HEK293 (cell line): ENCODE measurements around the gene MRPS27.

Source experiments
- BCL11B ChIP-seq: fragments of 450-650 bp; formaldehyde crosslinking; IDR thresholded peaks from 2 replicates; pipeline ENCODE4 v1.5.1; 2016; ENCODE audit warnings: low read depth, missing biosample characterization, missing genetic modification characterization
- BCL6B ChIP-seq: fragments of 450-650 bp; formaldehyde crosslinking; IDR thresholded peaks from 2 replicates; pipeline ENCODE4 v1.5.1; 2017; ENCODE audit warnings: missing biosample characterization, missing genetic modification characterization
- FEZF1 ChIP-seq: fragments of 450-650 bp; formaldehyde crosslinking; IDR thresholded peaks from 2 replicates; pipeline ENCODE4 v1.5.1; 2016; ENCODE audit warnings: missing biosample characterization, missing genetic modification characterization
- GLI4 ChIP-seq: fragments of 450-650 bp; formaldehyde crosslinking; IDR thresholded peaks from 2 replicates; pipeline ENCODE4 v1.5.1; 2016; ENCODE audit warnings: missing biosample characterization, missing genetic modification characterization
- MZF1 ChIP-seq: fragments of 450-650 bp; formaldehyde crosslinking; IDR thresholded peaks from 2 replicates; pipeline ENCODE4 v1.5.1; 2017; ENCODE audit warnings: missing biosample characterization, missing genetic modification characterization, borderline replicate concordance
- PBX3 ChIP-seq: sonication (generic); formaldehyde crosslinking; IDR thresholded peaks from 2 replicates; pipeline ENCODE4 v1.8.1; 2022; ENCODE audit warnings: mild to moderate bottlenecking, moderate library complexity, missing genetic modification reagents
- SP2 ChIP-seq: fragments of 450-650 bp; formaldehyde crosslinking; IDR thresholded peaks from 2 replicates; pipeline ENCODE4 v1.5.1; 2016; ENCODE audit warnings: missing biosample characterization, missing genetic modification characterization
- TCF7L2 ChIP-seq: IDR thresholded peaks from 2 replicates; pipeline ENCODE4 v1.6.1; 2011; ENCODE audit warnings: low read depth, mild to moderate bottlenecking, inconsistent platforms, low read length, moderate library complexity, borderline replicate concordance
- TRIM28 ChIP-seq: IDR thresholded peaks from 2 replicates; pipeline ENCODE4 v1.6.1; 2011; ENCODE audit warnings: low read length, control low read depth, borderline replicate concordance
- ZBTB7A ChIP-seq: fragments of 450-650 bp; formaldehyde crosslinking; IDR thresholded peaks from 2 replicates; pipeline ENCODE4 v1.5.1; 2016; ENCODE audit warnings: low read depth, missing biosample characterization, missing genetic modification characterization
- ZNF10 ChIP-seq: fragments of 450-650 bp; formaldehyde crosslinking; IDR thresholded peaks from 2 replicates; pipeline ENCODE4 v1.5.1; 2017; ENCODE audit warnings: missing biosample characterization, missing genetic modification characterization
- ZNF140 ChIP-seq: fragments of 450-650 bp; formaldehyde crosslinking; IDR thresholded peaks from 2 replicates; pipeline ENCODE4 v1.5.1; 2016; ENCODE audit warnings: missing biosample characterization, missing genetic modification characterization
- ZNF174 ChIP-seq: fragments of 450-650 bp; formaldehyde crosslinking; IDR thresholded peaks from 2 replicates; pipeline ENCODE4 v1.5.0; 2017; ENCODE audit warnings: missing biosample characterization, mild to moderate bottlenecking, missing genetic modification characterization
- ZNF211 ChIP-seq: fragments of 450-650 bp; formaldehyde crosslinking; IDR thresholded peaks from 2 replicates; pipeline ENCODE4 v1.5.1; 2016; ENCODE audit warnings: low read depth, missing biosample characterization, missing genetic modification characterization
- ZNF24 ChIP-seq: fragments of 450-650 bp; formaldehyde crosslinking; IDR thresholded peaks from 2 replicates; pipeline ENCODE4 v1.5.1; 2016; ENCODE audit warnings: missing biosample characterization, missing genetic modification characterization
- ZNF292 ChIP-seq: fragments of 450-650 bp; formaldehyde crosslinking; IDR thresholded peaks from 2 replicates; pipeline ENCODE4 v1.5.1; 2016; ENCODE audit warnings: low read depth, missing biosample characterization, missing genetic modification characterization, borderline replicate concordance
- ZNF394 ChIP-seq: fragments of 450-650 bp; formaldehyde crosslinking; IDR thresholded peaks from 2 replicates; pipeline ENCODE4 v1.5.1; 2016; ENCODE audit warnings: missing biosample characterization, missing genetic modification characterization, mild to moderate bottlenecking, moderate library complexity, borderline replicate concordance
- ZNF488 ChIP-seq: fragments of 450-650 bp; formaldehyde crosslinking; IDR thresholded peaks from 2 replicates; pipeline ENCODE4 v1.5.1; 2016; ENCODE audit warnings: missing biosample characterization, missing genetic modification characterization
- ZNF529 ChIP-seq: fragments of 450-650 bp; formaldehyde crosslinking; IDR thresholded peaks from 2 replicates; pipeline ENCODE4 v1.5.1; 2017; ENCODE audit warnings: missing genetic modification characterization, missing biosample characterization; ENCODE audit not compliant: insufficient replicate concordance
- ZNF596 ChIP-seq: fragments of 450-650 bp; IDR thresholded peaks from 2 replicates; pipeline ENCODE4 v1.5.0; 2018; ENCODE audit warnings: missing biosample characterization, mild to moderate bottlenecking, missing genetic modification characterization, moderate library complexity
- ZNF600 ChIP-seq: fragments of 450-650 bp; formaldehyde crosslinking; IDR thresholded peaks from 2 replicates; pipeline ENCODE4 v1.5.1; 2016; ENCODE audit warnings: missing biosample characterization, missing genetic modification characterization
- ZNF610 ChIP-seq: fragments of 450-650 bp; formaldehyde crosslinking; IDR thresholded peaks from 2 replicates; pipeline ENCODE4 v1.5.1; 2016; ENCODE audit warnings: missing biosample characterization, missing genetic modification characterization, borderline replicate concordance
- ZNF701 ChIP-seq: fragments of 450-650 bp; formaldehyde crosslinking; IDR thresholded peaks from 2 replicates; pipeline ENCODE4 v1.5.1; 2016; ENCODE audit warnings: missing biosample characterization, missing genetic modification characterization
- ZNF791 ChIP-seq: fragments of 450-650 bp; formaldehyde crosslinking; IDR thresholded peaks from 2 replicates; pipeline ENCODE4 v1.5.1; 2016; ENCODE audit warnings: missing biosample characterization, missing genetic modification characterization
- ZNF830 ChIP-seq: fragments of 450-650 bp; IDR thresholded peaks from 2 replicates; pipeline ENCODE4 v1.5.0; 2018; ENCODE audit warnings: missing biosample characterization, missing genetic modification characterization, low read depth, mild to moderate bottlenecking, moderate library complexity
- TF ChIP-seq, protein P1 (sequence below): fragments of 450-650 bp; formaldehyde crosslinking; IDR thresholded peaks from 2 replicates; pipeline ENCODE4 v1.5.1; 2016; ENCODE audit warnings: missing biosample characterization, missing genetic modification characterization
- TF ChIP-seq, protein P2 (sequence below): fragments of 450-650 bp; formaldehyde crosslinking; IDR thresholded peaks from 2 replicates; pipeline ENCODE4 v1.5.1; 2016; ENCODE audit warnings: missing biosample characterization, missing genetic modification characterization
- TF ChIP-seq, protein P3 (sequence below): fragments of 450-650 bp; formaldehyde crosslinking; IDR thresholded peaks from 2 replicates; pipeline ENCODE4 v1.5.1; 2016; ENCODE audit warnings: missing biosample characterization, missing genetic modification characterization
- TF ChIP-seq, protein P4 (sequence below): fragments of 450-650 bp; formaldehyde crosslinking; IDR thresholded peaks from 2 replicates; pipeline ENCODE4 v1.5.1; 2017; ENCODE audit warnings: missing biosample characterization, mild to moderate bottlenecking, missing genetic modification characterization, moderate library complexity

The MRPS27 gene

DNA sequence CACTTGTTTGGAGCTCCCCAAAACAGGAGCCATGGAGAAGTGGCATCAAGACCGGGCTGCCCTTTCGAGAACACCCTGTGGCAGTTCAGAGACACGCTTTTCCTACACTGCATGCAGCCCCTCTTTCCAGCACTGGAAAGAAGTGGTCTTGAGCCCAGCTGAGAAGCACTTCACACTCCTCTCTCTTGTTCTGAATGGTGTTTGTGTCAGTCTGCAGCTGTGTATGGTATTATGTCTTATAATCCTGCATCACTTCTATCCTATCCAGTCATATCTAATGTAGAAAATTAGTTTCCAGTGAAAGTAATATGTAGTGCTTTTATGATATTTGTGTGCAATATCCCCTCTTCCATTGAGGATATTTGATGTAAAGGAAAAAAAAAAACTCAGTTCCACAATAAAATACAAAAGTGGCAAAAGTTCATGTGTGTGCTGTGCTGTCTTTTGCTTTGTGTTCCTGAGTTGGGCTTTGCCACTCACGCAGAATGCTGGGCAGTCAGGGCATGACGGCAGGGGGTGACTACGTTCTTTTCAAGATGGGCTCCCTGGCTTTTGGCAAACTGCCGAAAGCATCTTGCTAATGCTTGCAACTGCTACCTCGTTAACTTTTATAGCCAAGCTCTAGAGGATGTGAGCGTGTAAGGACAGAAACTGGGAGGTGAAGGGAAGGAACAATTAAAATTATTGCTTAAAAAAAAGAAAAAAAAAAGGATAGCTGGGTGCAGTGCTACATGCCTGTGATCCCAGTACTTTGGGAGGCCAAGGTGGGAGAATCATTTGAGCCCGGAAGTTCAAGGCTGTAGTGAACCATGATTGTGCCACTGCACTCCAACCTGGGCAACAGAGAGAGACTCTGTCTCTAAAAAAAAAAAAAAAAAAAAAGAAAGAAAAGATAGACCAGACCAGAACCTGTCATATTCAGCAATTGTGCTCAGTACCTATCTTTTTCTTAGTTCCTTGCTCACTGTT, 110.6 kb downstream of the MRPS27 start (continued):
- no peak for TF ChIP-seq ZNF488
- TF ChIP-seq, protein P1, sequence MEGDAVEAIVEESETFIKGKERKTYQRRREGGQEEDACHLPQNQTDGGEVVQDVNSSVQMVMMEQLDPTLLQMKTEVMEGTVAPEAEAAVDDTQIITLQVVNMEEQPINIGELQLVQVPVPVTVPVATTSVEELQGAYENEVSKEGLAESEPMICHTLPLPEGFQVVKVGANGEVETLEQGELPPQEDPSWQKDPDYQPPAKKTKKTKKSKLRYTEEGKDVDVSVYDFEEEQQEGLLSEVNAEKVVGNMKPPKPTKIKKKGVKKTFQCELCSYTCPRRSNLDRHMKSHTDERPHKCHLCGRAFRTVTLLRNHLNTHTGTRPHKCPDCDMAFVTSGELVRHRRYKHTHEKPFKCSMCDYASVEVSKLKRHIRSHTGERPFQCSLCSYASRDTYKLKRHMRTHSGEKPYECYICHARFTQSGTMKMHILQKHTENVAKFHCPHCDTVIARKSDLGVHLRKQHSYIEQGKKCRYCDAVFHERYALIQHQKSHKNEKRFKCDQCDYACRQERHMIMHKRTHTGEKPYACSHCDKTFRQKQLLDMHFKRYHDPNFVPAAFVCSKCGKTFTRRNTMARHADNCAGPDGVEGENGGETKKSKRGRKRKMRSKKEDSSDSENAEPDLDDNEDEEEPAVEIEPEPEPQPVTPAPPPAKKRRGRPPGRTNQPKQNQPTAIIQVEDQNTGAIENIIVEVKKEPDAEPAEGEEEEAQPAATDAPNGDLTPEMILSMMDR, result no peak
- TF ChIP-seq ZNF830, result no peak
- no peak for TF ChIP-seq ZNF529 (tag by site-specific recombination)
- no peak for TF ChIP-seq ZNF596 (tag by site-specific recombination)
- no peak for TF ChIP-seq ZNF140 (tag by site-specific recombination)
- no peak for TF ChIP-seq ZNF394 (tag by site-specific recombination)
- no peak for TF ChIP-seq ZNF791 (tag by site-specific recombination)
- TF ChIP-seq ZBTB7A (tag by site-specific recombination), result no peak
- TF ChIP-seq PBX3 (CRISPR knock-in tag), result no peak
- TF ChIP-seq SP2, result no peak
- TF ChIP-seq, protein P2, sequence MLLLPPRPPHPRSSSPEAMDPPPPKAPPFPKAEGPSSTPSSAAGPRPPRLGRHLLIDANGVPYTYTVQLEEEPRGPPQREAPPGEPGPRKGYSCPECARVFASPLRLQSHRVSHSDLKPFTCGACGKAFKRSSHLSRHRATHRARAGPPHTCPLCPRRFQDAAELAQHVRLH (tag by site-specific recombination), result peak; percentile 55; the same call in 1 of the 2 replicates
- no peak for TF ChIP-seq TCF7L2
- 0 out of 2 replicates have a peak, but pooled peaks have one; percentile 28 for TF ChIP-seq ZNF24
- TF ChIP-seq BCL11B, result no peak; the same call in 1 of the 2 replicates
- TF ChIP-seq, protein P3, sequence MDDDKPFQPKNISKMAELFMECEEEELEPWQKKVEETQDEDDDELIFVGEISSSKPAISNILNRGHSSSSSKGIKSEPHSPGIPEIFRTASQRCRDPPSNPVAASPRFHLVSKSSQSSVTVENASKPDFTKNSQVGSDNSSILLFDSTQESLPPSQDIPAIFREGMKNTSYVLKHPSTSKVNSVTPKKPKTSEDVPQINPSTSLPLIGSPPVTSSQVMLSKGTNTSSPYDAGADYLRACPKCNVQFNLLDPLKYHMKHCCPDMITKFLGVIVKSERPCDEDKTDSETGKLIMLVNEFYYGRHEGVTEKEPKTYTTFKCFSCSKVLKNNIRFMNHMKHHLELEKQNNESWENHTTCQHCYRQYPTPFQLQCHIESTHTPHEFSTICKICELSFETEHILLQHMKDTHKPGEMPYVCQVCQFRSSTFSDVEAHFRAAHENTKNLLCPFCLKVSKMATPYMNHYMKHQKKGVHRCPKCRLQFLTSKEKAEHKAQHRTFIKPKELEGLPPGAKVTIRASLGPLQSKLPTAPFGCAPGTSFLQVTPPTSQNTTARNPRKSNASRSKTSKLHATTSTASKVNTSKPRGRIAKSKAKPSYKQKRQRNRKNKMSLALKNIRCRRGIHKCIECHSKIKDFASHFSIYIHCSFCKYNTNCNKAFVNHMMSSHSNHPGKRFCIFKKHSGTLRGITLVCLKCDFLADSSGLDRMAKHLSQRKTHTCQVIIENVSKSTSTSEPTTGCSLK (tag by site-specific recombination), result no peak
- TF ChIP-seq BCL6B (tag by site-specific recombination), result no peak
- peak; percentile 99 for TF ChIP-seq ZNF10 (tag by site-specific recombination)
- TF ChIP-seq ZNF174, result no peak
- no peak for TF ChIP-seq ZNF701 (tag by site-specific recombination)
- TF ChIP-seq ZNF292, result no peak
- TF ChIP-seq ZNF600, result peak; percentile 74
- no peak for TF ChIP-seq ZNF211 (tag by site-specific recombination)
- TF ChIP-seq, protein P4, sequence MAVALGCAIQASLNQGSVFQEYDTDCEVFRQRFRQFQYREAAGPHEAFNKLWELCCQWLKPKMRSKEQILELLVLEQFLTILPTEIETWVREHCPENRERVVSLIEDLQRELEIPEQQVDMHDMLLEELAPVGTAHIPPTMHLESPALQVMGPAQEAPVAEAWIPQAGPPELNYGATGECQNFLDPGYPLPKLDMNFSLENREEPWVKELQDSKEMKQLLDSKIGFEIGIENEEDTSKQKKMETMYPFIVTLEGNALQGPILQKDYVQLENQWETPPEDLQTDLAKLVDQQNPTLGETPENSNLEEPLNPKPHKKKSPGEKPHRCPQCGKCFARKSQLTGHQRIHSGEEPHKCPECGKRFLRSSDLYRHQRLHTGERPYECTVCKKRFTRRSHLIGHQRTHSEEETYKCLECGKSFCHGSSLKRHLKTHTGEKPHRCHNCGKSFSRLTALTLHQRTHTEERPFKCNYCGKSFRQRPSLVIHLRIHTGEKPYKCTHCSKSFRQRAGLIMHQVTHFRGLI (tag by site-specific recombination), result peak; percentile 98
- TF ChIP-seq MZF1 (tag by site-specific recombination), result 0 out of 2 replicates have a peak, but pooled peaks have one; percentile 19
- peak; percentile 47; the same call in 1 of the 2 replicates for TF ChIP-seq ZNF610 (tag by site-specific recombination)
- TF ChIP-seq TRIM28, result no peak
- no peak for TF ChIP-seq GLI4 (tag by site-specific recombination)
- TF ChIP-seq FEZF1, result peak; percentile 88
